ENCODE measurements around the gene KPNA5. TPM values are rescaled to one million over a fixed set of nuclear protein-coding genes. Genes with fewer than 3 reads are reported as not detected.

KPNA5 gene
- total and polyA plus RNA-seq, 9 of the 15 experiments (the other 6 are each of a cell fraction or from before 2014, with no cell fraction given), result 3.2 to 10.3 (median 6.5) TPM

GRCh38 chr6:116680880-116681672, at the start of gene KPNA5 (continued):
- TF ChIP-seq ZNF224 (CRISPR knock-in tag; IDR thresholded peaks at IDR 0.05) (no peak), PREB (CRISPR knock-in tag; IDR thresholded peaks at IDR 0.05) (0 out of 2 replicates have a peak, but pooled peaks have one; percentile 89), ZNF717 (CRISPR knock-in tag; IDR thresholded peaks at IDR 0.05) (no peak), ZNF518B (CRISPR knock-in tag; IDR thresholded peaks at IDR 0.05) (no peak), RBM34 (IDR thresholded peaks at IDR 0.05; ENCODE audit: borderline replicate concordance, insufficient read depth, low read length) (no peak), ZNF277 (CRISPR knock-in tag; IDR thresholded peaks at IDR 0.05; ENCODE audit: borderline replicate concordance) (no peak), MYNN (IDR thresholded peaks at IDR 0.05) (no peak), MYNN (CRISPR knock-in tag; IDR thresholded peaks at IDR 0.05) (no peak), BRCA1 (IDR thresholded peaks at IDR 0.05) (no peak), BRCA1 (CRISPR knock-in tag; IDR thresholded peaks at IDR 0.05) (no peak), ZSCAN32 (CRISPR knock-in tag; IDR thresholded peaks at IDR 0.05) (no peak), THAP12 (CRISPR knock-in tag; IDR thresholded peaks at IDR 0.05) (no peak), ZNF316 (IDR thresholded peaks at IDR 0.05) (no peak), POLR2H (tag; IDR thresholded peaks at IDR 0.05; ENCODE audit: low read depth) (peak; percentile 83), ZNF212 (CRISPR knock-in tag; IDR thresholded peaks at IDR 0.05) (no peak), CGGBP1 (CRISPR knock-in tag; IDR thresholded peaks at IDR 0.05) (peak; percentile 96), ZFP30 (CRISPR knock-in tag; IDR thresholded peaks at IDR 0.05; ENCODE audit: borderline replicate concordance) (no peak), ZNF431 (CRISPR knock-in tag; IDR thresholded peaks at IDR 0.05) (peak; percentile 26; the same call in 1 of the 2 replicates), MXI1 (IDR thresholded peaks at IDR 0.05; ENCODE audit: low read depth, low read length) (peak; percentile 71), ZNF780A (CRISPR knock-in tag; IDR thresholded peaks at IDR 0.05) (no peak), BACH1 (tag; IDR thresholded peaks at IDR 0.05) (no peak)
